Uterus (tissue), 2 donors: ENCODE data around the gene MAST2.

Experiments
- POLR2A ChIP-seq, 2 donors: fragments of 450-650 bp; IDR thresholded peaks; one replicate each; pipeline ENCODE4 v1.6.1; 2016; ENCODE audit warnings: antibody characterized with exemption in 2 of 2, mild to moderate bottlenecking in 1 of 2, moderate library complexity in 1 of 2
- TF ChIP-seq, protein P1 (sequence below), 4 experiments: fragments of 200-600 bp in 2 of 4; fragments of 450-650 bp in 2 of 4; sonication (generic) in 2 of 4; IDR thresholded peaks; one replicate each; pipeline ENCODE4 v1.5.1; 2016 to 2019; ENCODE audit warnings: antibody characterized with exemption in 4 of 4, mild to moderate bottlenecking in 2 of 4, moderate library complexity in 1 of 4

DNA sequence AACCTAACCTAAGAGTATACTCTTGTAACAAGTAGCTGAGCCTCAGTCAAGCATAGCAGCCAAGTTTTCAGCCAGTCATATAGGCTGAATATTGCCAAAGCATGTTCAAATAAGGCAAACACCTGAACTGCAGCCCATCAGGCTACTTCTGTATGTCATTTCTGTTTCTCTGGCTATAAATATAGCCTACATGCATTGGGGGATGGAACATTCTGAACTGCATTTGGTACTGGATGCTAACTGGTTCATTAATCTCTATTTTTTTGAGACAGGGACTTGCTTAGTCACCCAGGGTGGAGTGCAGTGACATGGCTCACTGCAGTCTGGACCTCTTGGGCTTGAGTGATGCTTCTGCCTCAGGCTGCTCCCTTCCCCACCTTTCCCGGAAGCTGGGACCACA is 37.3 kb downstream of the MAST2 start:
- TF ChIP-seq POLR2A (IDR thresholded peaks at IDR 0.05): no peak
- TF ChIP-seq, protein P1, sequence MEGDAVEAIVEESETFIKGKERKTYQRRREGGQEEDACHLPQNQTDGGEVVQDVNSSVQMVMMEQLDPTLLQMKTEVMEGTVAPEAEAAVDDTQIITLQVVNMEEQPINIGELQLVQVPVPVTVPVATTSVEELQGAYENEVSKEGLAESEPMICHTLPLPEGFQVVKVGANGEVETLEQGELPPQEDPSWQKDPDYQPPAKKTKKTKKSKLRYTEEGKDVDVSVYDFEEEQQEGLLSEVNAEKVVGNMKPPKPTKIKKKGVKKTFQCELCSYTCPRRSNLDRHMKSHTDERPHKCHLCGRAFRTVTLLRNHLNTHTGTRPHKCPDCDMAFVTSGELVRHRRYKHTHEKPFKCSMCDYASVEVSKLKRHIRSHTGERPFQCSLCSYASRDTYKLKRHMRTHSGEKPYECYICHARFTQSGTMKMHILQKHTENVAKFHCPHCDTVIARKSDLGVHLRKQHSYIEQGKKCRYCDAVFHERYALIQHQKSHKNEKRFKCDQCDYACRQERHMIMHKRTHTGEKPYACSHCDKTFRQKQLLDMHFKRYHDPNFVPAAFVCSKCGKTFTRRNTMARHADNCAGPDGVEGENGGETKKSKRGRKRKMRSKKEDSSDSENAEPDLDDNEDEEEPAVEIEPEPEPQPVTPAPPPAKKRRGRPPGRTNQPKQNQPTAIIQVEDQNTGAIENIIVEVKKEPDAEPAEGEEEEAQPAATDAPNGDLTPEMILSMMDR (IDR thresholded peaks at IDR 0.05): no peak
